Esophagus muscularis mucosa (tissue), 4 donors: ENCODE data around the gene TMEM141. TPM values are rescaled to one million over a fixed set of nuclear protein-coding genes. Genes with fewer than 3 reads are reported as not detected.
"Not testable (repeated sequence)": the region's sequence is repeated elsewhere in the genome, so short reads cannot be mapped to it uniquely, and the experiment has no call there.

Source experiments
- DNase-seq: peaks from one replicate; pipeline ENCODE4 v3.0.0-alpha.2; 2017; ENCODE audit errors: extremely low spot score
- H3K27ac ChIP-seq, 4 donors: fragments of 200-600 bp; sonication (generic); replicated peaks in 1 of 4; 1 replicate in 3 of 4; 2 replicates in 1 of 4; pipeline ENCODE4 v1.5.1; 2016 to 2019; ENCODE audit warnings: mild to moderate bottlenecking in 1 of 4
- H3K27me3 ChIP-seq, 4 donors: fragments of 200-600 bp; sonication (generic); one replicate each; pipeline versions ENCODE4 v1.5.1 to v1.6.0; 2016 to 2019
- H3K36me3 ChIP-seq, 4 donors: fragments of 200-600 bp; sonication (generic); one replicate each; pipeline ENCODE4 v1.5.1; 2016 to 2019
- H3K4me1 ChIP-seq, 4 donors: fragments of 200-600 bp; sonication (generic); one replicate each; pipeline ENCODE4 v1.5.1; 2016 to 2019
- H3K4me3 ChIP-seq, 4 donors: fragments of 200-600 bp; sonication (generic); 1 replicate in 2 of 4; 2 replicates in 2 of 4; pipeline ENCODE4 v1.5.1; 2016 to 2019; ENCODE audit warnings: mild to moderate bottlenecking in 4 of 4, moderate library complexity in 1 of 4
- H3K9me3 ChIP-seq, 4 donors: fragments of 200-600 bp; sonication (generic); 1 replicate in 3 of 4; 2 replicates in 1 of 4; pipeline ENCODE4 v1.5.1; 2016 to 2019
- EP300 ChIP-seq: sonication (generic); formaldehyde crosslinking; IDR thresholded peaks from one replicate; pipeline ENCODE4 v1.6.1; 2017; ENCODE audit warnings: antibody characterized with exemption
- POLR2A ChIP-seq: fragments of 450-650 bp; IDR thresholded peaks from one replicate; pipeline ENCODE4 v1.6.1; 2017; ENCODE audit warnings: antibody characterized with exemption, moderate library complexity, mild to moderate bottlenecking, low read depth
- POLR2AphosphoS5 ChIP-seq, 2 donors: sonication (generic); formaldehyde crosslinking; IDR thresholded peaks; one replicate each; pipeline ENCODE4 v1.6.1; 2017; ENCODE audit warnings: antibody characterized with exemption in 2 of 2
- WGBS: methylation state at CpG from one replicate; pipeline ENCODE4 v1.1.5; 2018; 5-methylcytosine and 5-hydroxymethylcytosine counted together
- intact Hi-C: fragments of 100-400 bp; cut with DNase I; formaldehyde crosslinking; loops from one replicate; pipeline ENCODE4 v1.15.1; 2023
- total RNA-seq, 4 donors: library from RNA; depleted of rRNA; stranded (reverse); fragments of >200 nt; gene quantifications; one replicate each; pipeline versions ENCODE4 v1.1.0 to v1.2.1, GENCODE V29; 2016
- TF ChIP-seq, protein P1 (sequence below), 3 experiments: fragments of 200-600 bp in 2 of 3; fragments of 450-650 bp in 1 of 3; sonication (generic) in 2 of 3; IDR thresholded peaks; one replicate each; pipeline ENCODE4 v1.5.1; 2017 to 2019; ENCODE audit warnings: antibody characterized with exemption in 3 of 3, mild to moderate bottlenecking in 2 of 3, moderate library complexity in 1 of 3

TMEM141 gene
- total RNA-seq, 4 donors from 2014 or later: 27.9 to 48.7 (median 31.5) TPM

GRCh38 chr9:136829981-136830885, 39.1 kb downstream of the TMEM141 start:
- intact Hi-C loops: no loop called here
- H3K9me3 ChIP-seq: no peaks in the 10 kb centered on the region
- no peak overlapping the region for H3K4me3 ChIP-seq
- TF ChIP-seq POLR2AphosphoS5 (IDR thresholded peaks at IDR 0.05) (no peak), POLR2A (no peak), EP300 (no peak)
- TF ChIP-seq, protein P1, sequence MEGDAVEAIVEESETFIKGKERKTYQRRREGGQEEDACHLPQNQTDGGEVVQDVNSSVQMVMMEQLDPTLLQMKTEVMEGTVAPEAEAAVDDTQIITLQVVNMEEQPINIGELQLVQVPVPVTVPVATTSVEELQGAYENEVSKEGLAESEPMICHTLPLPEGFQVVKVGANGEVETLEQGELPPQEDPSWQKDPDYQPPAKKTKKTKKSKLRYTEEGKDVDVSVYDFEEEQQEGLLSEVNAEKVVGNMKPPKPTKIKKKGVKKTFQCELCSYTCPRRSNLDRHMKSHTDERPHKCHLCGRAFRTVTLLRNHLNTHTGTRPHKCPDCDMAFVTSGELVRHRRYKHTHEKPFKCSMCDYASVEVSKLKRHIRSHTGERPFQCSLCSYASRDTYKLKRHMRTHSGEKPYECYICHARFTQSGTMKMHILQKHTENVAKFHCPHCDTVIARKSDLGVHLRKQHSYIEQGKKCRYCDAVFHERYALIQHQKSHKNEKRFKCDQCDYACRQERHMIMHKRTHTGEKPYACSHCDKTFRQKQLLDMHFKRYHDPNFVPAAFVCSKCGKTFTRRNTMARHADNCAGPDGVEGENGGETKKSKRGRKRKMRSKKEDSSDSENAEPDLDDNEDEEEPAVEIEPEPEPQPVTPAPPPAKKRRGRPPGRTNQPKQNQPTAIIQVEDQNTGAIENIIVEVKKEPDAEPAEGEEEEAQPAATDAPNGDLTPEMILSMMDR (IDR thresholded peaks at IDR 0.05): no peak
- WGBS: 90% methylated on average over 22 of the region's 41 CpGs
- no peaks in the 10 kb centered on the region for H3K4me1 ChIP-seq
- H3K27ac ChIP-seq: no peak overlapping the region
- H3K27me3 ChIP-seq: no peaks in the 10 kb centered on the region
- DNase-seq: no peak
- H3K36me3 ChIP-seq: peaks cover 58 to 92% (median 84%) of the 10 kb centered on the region in 4 donors

- intact Hi-C loops: no loop called here
- Histone ChIP-seq H3K27ac (no peak overlapping the region), H3K4me1 (no peaks in the 10 kb centered on the region), H3K36me3 (peaks cover 50 to 92% (median 84%) of the 10 kb centered on the region in 4 donors), H3K9me3 (no peaks in the 10 kb centered on the region), H3K4me3 (no peak overlapping the region), H3K27me3 (no peaks in the 10 kb centered on the region)
- no peak for DNase-seq
- no peak for TF ChIP-seq POLR2A
- TF ChIP-seq, protein P1 (IDR thresholded peaks at IDR 0.05): no peak
- no peak for TF ChIP-seq POLR2AphosphoS5 (IDR thresholded peaks at IDR 0.05)
- no peak for TF ChIP-seq EP300
- 91% methylated on average over 26 of the region's 30 CpGs for WGBS
Observed at GRCh38 chr9:136831002-136831719, 40.0 kb downstream of the TMEM141 start.

DNA sequence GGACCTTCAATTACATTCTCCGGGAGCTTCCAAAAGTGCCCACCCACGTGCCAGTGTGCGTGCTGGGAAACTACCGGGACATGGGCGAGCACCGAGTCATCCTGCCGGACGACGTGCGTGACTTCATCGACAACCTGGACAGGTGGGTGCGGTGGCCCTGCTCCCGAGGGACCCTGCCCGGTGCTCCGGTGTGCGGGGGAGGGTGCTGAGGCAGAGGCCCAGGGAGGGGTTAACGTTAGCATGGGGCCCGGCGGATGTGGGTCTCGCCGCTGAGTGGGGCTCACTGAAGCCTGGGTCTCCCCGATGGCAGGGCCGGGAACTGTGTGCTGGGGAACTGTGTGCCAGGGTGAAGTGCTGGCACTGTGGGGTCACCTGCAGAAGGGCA, 40.6 kb downstream of the TMEM141 start:
- peaks cover 50 to 92% (median 84%) of the 10 kb centered on the region in 4 donors for H3K36me3 ChIP-seq
- intact Hi-C loops: no loop called here
- H3K4me3 ChIP-seq: no peak overlapping the region
- WGBS: 93% methylated on average over 8 of the region's 23 CpGs
- H3K9me3 ChIP-seq: no peaks in the 10 kb centered on the region
- TF ChIP-seq POLR2AphosphoS5 (IDR thresholded peaks at IDR 0.05): no peak
- TF ChIP-seq POLR2A: no peak
- TF ChIP-seq, protein P1 (IDR thresholded peaks at IDR 0.05): no peak
- no peak for TF ChIP-seq EP300
- no peaks in the 10 kb centered on the region for H3K4me1 ChIP-seq
- DNase-seq: no peak
- no peaks in the 10 kb centered on the region for H3K27me3 ChIP-seq
- H3K27ac ChIP-seq: no peak overlapping the region

- no peak for DNase-seq
- intact Hi-C loops: no loop called here
- Histone ChIP-seq H3K36me3 (peaks cover 50 to 92% (median 80%) of the 10 kb centered on the region in 4 donors), H3K4me3 (no peak overlapping the region), H3K9me3 (no peaks in the 10 kb centered on the region), H3K27me3 (no peaks in the 10 kb centered on the region), H3K27ac (no peak overlapping the region), H3K4me1 (no peaks in the 10 kb centered on the region)
- 87% methylated on average over 5 of the region's 9 CpGs for WGBS
- TF ChIP-seq POLR2A: no peak
Observed at GRCh38 chr9:136832581-136832980, 41.4 kb downstream of the TMEM141 start.

DNA sequence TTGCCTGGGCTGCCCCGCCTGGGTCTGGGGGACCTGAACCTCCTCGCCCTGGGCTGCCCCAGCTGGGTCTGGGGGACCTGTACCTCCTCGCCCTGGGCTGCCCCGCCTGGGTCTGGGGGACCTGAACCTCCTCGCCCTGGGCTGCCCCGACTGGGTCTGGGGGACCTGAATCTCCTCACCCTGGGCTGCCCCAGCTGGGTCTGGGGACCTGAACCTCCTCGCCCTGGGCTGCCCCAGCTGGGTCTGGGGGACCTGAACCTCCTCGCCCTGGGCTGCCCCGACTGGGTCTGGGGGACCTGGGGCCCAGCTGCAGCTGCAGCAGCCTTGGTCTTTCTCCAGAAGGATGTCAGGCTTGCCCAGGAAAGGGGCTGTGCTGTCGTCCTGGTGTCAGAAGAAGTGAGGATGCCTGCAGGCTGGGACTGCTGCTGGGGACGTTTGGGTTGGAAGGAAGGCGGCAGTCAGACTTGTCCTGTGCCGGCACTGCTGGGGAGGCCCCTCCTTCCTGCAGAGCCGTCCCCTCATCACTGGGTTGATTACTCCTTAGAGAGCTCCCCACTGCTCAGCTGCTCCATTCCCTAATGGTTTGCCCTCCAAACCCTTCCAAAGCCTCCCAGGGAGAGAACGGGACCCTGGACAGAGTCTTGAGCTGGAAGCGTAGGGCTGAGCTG, 42.4 kb downstream of the TMEM141 start:
- peaks cover 47 to 92% (median 80%) of the 10 kb centered on the region in 4 donors for H3K36me3 ChIP-seq
- WGBS: 78% methylated on average over 11 of the region's 16 CpGs
- intact Hi-C loops, H3K27me3 ChIP-seq, H3K9me3 ChIP-seq, H3K4me3 ChIP-seq, H3K4me1 ChIP-seq, DNase-seq, H3K27ac ChIP-seq: not testable (repeated sequence)
